ENCODE measurements around the gene NRDC.

DNA sequence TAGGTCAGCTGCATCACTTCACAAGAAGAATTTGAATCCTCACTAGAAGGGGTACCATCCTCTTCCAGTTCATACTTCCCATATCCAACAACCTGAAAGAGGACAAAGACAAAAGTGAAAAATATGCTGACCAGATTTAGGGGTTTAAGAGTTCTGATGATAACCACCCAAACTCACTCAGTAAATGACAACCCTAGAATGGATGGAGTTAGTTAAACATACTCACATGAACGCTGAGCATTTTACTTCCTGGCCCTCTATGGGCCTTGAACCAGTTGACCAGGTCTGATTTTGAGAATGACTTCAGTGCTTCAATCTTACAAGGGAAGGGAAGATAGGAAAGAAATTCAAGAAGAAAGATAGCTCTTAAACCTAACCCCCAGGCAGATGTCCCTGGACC, 89.2 kb downstream of the NRDC start:
- TF ChIP-seq, protein P1, sequence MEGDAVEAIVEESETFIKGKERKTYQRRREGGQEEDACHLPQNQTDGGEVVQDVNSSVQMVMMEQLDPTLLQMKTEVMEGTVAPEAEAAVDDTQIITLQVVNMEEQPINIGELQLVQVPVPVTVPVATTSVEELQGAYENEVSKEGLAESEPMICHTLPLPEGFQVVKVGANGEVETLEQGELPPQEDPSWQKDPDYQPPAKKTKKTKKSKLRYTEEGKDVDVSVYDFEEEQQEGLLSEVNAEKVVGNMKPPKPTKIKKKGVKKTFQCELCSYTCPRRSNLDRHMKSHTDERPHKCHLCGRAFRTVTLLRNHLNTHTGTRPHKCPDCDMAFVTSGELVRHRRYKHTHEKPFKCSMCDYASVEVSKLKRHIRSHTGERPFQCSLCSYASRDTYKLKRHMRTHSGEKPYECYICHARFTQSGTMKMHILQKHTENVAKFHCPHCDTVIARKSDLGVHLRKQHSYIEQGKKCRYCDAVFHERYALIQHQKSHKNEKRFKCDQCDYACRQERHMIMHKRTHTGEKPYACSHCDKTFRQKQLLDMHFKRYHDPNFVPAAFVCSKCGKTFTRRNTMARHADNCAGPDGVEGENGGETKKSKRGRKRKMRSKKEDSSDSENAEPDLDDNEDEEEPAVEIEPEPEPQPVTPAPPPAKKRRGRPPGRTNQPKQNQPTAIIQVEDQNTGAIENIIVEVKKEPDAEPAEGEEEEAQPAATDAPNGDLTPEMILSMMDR (IDR thresholded peaks at IDR 0.05) = no peak
- no peak for TF ChIP-seq POLR2A (IDR thresholded peaks at IDR 0.05)
- no peak for TF ChIP-seq EP300 (IDR thresholded peaks at IDR 0.05)
